NT2/D1 (cell line): ENCODE measurements around the gene KCNH1.

ENCODE experiments used
- DNase-seq: peaks from one replicate; pipeline ENCODE4 v3.0.0-alpha.2; 2011; ENCODE audit warnings: low read depth, low spot score
- H3K27me3 ChIP-seq: 2 replicates; pipeline ENCODE4 v1.6.0; 2011; ENCODE audit warnings: mild to moderate bottlenecking; ENCODE audit not compliant: insufficient read length, insufficient read depth
- H3K36me3 ChIP-seq: 2 replicates; pipeline ENCODE4 v1.6.1; 2011; ENCODE audit warnings: mild to moderate bottlenecking, low read length, mixed read lengths; ENCODE audit not compliant: insufficient read depth, insufficient read length
- H3K4me1 ChIP-seq: 2 replicates; pipeline ENCODE4 v1.5.1; 2011; ENCODE audit not compliant: insufficient read depth, insufficient read length
- H3K4me3 ChIP-seq: 2 replicates; pipeline ENCODE4 v1.5.1; 2011; ENCODE audit warnings: low read depth; ENCODE audit not compliant: insufficient read length
- H3K9ac ChIP-seq: 2 replicates; pipeline ENCODE4 v1.6.0; 2011; ENCODE audit warnings: low read depth; ENCODE audit not compliant: insufficient read length
- H3K9me3 ChIP-seq: 2 replicates; pipeline ENCODE4 v1.5.1; 2011; ENCODE audit warnings: mild to moderate bottlenecking, low read length; ENCODE audit not compliant: insufficient read depth
- SUZ12 ChIP-seq: IDR thresholded peaks from 2 replicates; pipeline ENCODE4 v1.6.1; 2011; ENCODE audit not compliant: insufficient read length, insufficient read depth; ENCODE audit errors: extremely low read depth
- YY1 ChIP-seq: IDR thresholded peaks from 2 replicates; pipeline ENCODE4 v1.6.1; 2011; ENCODE audit not compliant: insufficient read length, insufficient read depth
- ZNF274 ChIP-seq: IDR thresholded peaks from 2 replicates; pipeline ENCODE4 v1.6.1; 2011; ENCODE audit warnings: mild to moderate bottlenecking, low read depth, low read length

KCNH1 gene

GRCh38 chr1:210728437-210729149 is 405.4 kb downstream of the KCNH1 start:
- TF ChIP-seq YY1, result no peak
- TF ChIP-seq SUZ12, result no peak
- TF ChIP-seq ZNF274, result no peak
- Histone ChIP-seq H3K27me3 (no peaks in the 10 kb centered on the region), H3K4me3 (no peak overlapping the region), H3K9me3 (no peaks in the 10 kb centered on the region), H3K9ac (no peak overlapping the region), H3K36me3 (no peaks in the 10 kb centered on the region), H3K4me1 (no peaks in the 10 kb centered on the region)
- DNase-seq, result no peak

- Histone ChIP-seq H3K9ac (no peak overlapping the region), H3K27me3 (no peaks in the 10 kb centered on the region), H3K36me3 (no peaks in the 10 kb centered on the region), H3K4me3 (no peak overlapping the region), H3K9me3 (no peaks in the 10 kb centered on the region), H3K4me1 (no peaks in the 10 kb centered on the region)
- no peak for DNase-seq
- TF ChIP-seq YY1, result no peak
- no peak for TF ChIP-seq SUZ12
- no peak for TF ChIP-seq ZNF274
Measured at GRCh38 chr1:210727709-210728108, 406.2 kb downstream of the KCNH1 start.

DNA sequence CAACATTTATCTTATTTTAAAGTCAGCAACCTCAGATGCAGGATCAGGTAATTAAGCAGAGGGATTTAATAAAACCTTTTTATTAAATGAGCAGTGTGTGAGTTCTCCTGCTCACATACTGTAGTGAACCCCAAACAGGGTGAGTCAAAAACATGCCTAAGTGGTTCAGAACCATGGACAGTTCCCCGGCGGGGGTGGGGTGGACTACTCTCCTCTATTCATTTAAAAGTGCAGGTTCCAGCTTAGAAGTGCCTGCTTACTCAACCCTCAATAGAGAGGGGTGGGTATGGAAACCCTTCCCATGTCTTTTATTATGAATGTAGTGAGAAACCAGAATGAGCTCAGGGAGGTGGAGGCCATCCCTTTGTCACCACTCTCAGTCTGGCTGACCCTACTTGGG is 407.3 kb downstream of the KCNH1 start:
- peak; percentile 57 for DNase-seq
- Histone ChIP-seq H3K36me3 (no peaks in the 10 kb centered on the region), H3K4me1 (no peaks in the 10 kb centered on the region), H3K9ac (no peak overlapping the region), H3K9me3 (no peaks in the 10 kb centered on the region), H3K4me3 (no peak overlapping the region), H3K27me3 (no peaks in the 10 kb centered on the region)
- TF ChIP-seq SUZ12 (no peak), YY1 (no peak), ZNF274 (no peak)

GRCh38 chr1:210724768-210725167 is 409.2 kb downstream of the KCNH1 start:
- no peak overlapping the region for H3K9ac ChIP-seq
- no peaks in the 10 kb centered on the region for H3K4me1 ChIP-seq
- no peak overlapping the region for H3K4me3 ChIP-seq
- H3K9me3 ChIP-seq, result no peaks in the 10 kb centered on the region
- no peaks in the 10 kb centered on the region for H3K27me3 ChIP-seq
- TF ChIP-seq YY1, result no peak
- TF ChIP-seq SUZ12, result no peak
- no peak for TF ChIP-seq ZNF274
- no peak for DNase-seq
- H3K36me3 ChIP-seq, result no peaks in the 10 kb centered on the region

GRCh38 chr1:210723646-210724045 is 410.3 kb downstream of the KCNH1 start:
- no peak for DNase-seq
- no peaks in the 10 kb centered on the region for H3K9me3 ChIP-seq
- no peaks in the 10 kb centered on the region for H3K4me1 ChIP-seq
- H3K27me3 ChIP-seq, result no peaks in the 10 kb centered on the region
- no peaks in the 10 kb centered on the region for H3K36me3 ChIP-seq
- H3K4me3 ChIP-seq, result no peak overlapping the region
- no peak overlapping the region for H3K9ac ChIP-seq
- TF ChIP-seq ZNF274, result no peak
- no peak for TF ChIP-seq YY1
- TF ChIP-seq SUZ12, result no peak

- Histone ChIP-seq H3K9me3 (no peaks in the 10 kb centered on the region), H3K36me3 (no peaks in the 10 kb centered on the region), H3K4me3 (no peak overlapping the region), H3K4me1 (no peaks in the 10 kb centered on the region), H3K27me3 (no peaks in the 10 kb centered on the region), H3K9ac (no peak overlapping the region)
- no peak for TF ChIP-seq YY1
- TF ChIP-seq SUZ12, result no peak
- TF ChIP-seq ZNF274, result no peak
- no peak for DNase-seq
Measured at GRCh38 chr1:210722410-210723081, 411.4 kb downstream of the KCNH1 start.

GRCh38 chr1:210715072-210715471 is 418.9 kb downstream of the KCNH1 start:
- no peaks in the 10 kb centered on the region for H3K27me3 ChIP-seq
- H3K9me3 ChIP-seq, result no peaks in the 10 kb centered on the region
- no peak for DNase-seq
- H3K4me3 ChIP-seq, result no peak overlapping the region
- TF ChIP-seq SUZ12 (no peak), YY1 (no peak), ZNF274 (no peak)
- no peaks in the 10 kb centered on the region for H3K4me1 ChIP-seq
- H3K9ac ChIP-seq, result no peak overlapping the region
- H3K36me3 ChIP-seq, result no peaks in the 10 kb centered on the region
